Neuronal stem cell (in vitro differentiated cells): ENCODE results near the gene SMAD7.

Source experiments
- DNase-seq: peaks from one replicate; pipeline ENCODE4 v3.0.0-alpha.2; 2013; ENCODE audit warnings: low spot score
- H2AFZ ChIP-seq: one replicate; pipeline ENCODE4 v1.6.1; 2013; ENCODE audit warnings: mild to moderate bottlenecking, low read length, inconsistent platforms
- H2AK5ac ChIP-seq: 2 replicates; pipeline ENCODE4 v1.6.1; 2013; ENCODE audit warnings: low read depth, mild to moderate bottlenecking, inconsistent platforms, low read length, moderate library complexity, mixed read lengths
- H2BK120ac ChIP-seq: 2 replicates; pipeline ENCODE4 v1.6.1; 2013; ENCODE audit warnings: low read depth, mild to moderate bottlenecking, inconsistent platforms, low read length, moderate library complexity, mixed read lengths
- H2BK12ac ChIP-seq: one replicate; pipeline ENCODE4 v1.6.1; 2013; ENCODE audit warnings: low read length, inconsistent platforms
- H2BK15ac ChIP-seq: 2 replicates; pipeline ENCODE4 v1.6.1; 2013; ENCODE audit warnings: mild to moderate bottlenecking, low read length, inconsistent platforms, mixed read lengths
- H2BK5ac ChIP-seq: one replicate; pipeline ENCODE4 v1.6.1; 2013; ENCODE audit warnings: inconsistent platforms, mild to moderate bottlenecking, low read length, moderate library complexity
- H3K14ac ChIP-seq: one replicate; pipeline ENCODE4 v1.6.1; 2013; ENCODE audit warnings: low read length, inconsistent platforms
- H3K18ac ChIP-seq: 2 replicates; pipeline ENCODE4 v1.6.1; 2013; ENCODE audit warnings: low read length, inconsistent platforms
- H3K23ac ChIP-seq: 2 replicates; pipeline ENCODE4 v1.6.1; 2013; ENCODE audit warnings: low read depth, mild to moderate bottlenecking, mixed read lengths, low read length, inconsistent platforms; ENCODE audit not compliant: poor library complexity
- H3K27ac ChIP-seq: replicated peaks from 3 replicates; pipeline ENCODE4 v1.5.1; 2013; ENCODE audit warnings: low read length, inconsistent platforms
- H3K27me3 ChIP-seq, 3 experiments: 2 replicates each; pipeline ENCODE4 v1.6.1; 2013; ENCODE audit warnings: low read length in 3 of 3, mild to moderate bottlenecking in 2 of 3, inconsistent platforms in 1 of 3, low read depth in 1 of 3, mixed read lengths in 1 of 3, moderate library complexity in 1 of 3; ENCODE audit not compliant: control insufficient read depth in 3 of 3, insufficient read depth in 3 of 3
- H3K36me3 ChIP-seq, 2 donors: replicated peaks in 1 of 2; 2 replicates each; pipeline ENCODE4 v1.6.1; 2013; ENCODE audit warnings: low read length in 2 of 2; ENCODE audit not compliant: control insufficient read depth in 2 of 2, insufficient read depth in 2 of 2
- H3K4ac ChIP-seq: 2 replicates; pipeline ENCODE4 v1.6.1; 2013; ENCODE audit warnings: inconsistent platforms, mild to moderate bottlenecking, low read length, moderate library complexity
- H3K4me1 ChIP-seq, 2 donors: 1 replicate in 1 of 2; 2 replicates in 1 of 2; pipeline ENCODE4 v1.6.1; 2013; ENCODE audit warnings: low read length in 2 of 2, low read depth in 1 of 2; ENCODE audit not compliant: control insufficient read depth in 2 of 2, insufficient read depth in 1 of 2
- H3K4me2 ChIP-seq: one replicate; pipeline ENCODE4 v1.6.1; 2013; ENCODE audit warnings: mild to moderate bottlenecking, low read length, inconsistent platforms; ENCODE audit not compliant: insufficient read depth, poor library complexity, severe bottlenecking
- H3K4me3 ChIP-seq, 2 donors: 2 replicates each; pipeline ENCODE4 v1.5.1; 2013; ENCODE audit warnings: low read length in 2 of 2, mild to moderate bottlenecking in 2 of 2, inconsistent platforms in 1 of 2, moderate library complexity in 1 of 2
- H3K79me1 ChIP-seq: one replicate; pipeline ENCODE4 v1.6.1; 2013; ENCODE audit warnings: low read depth, mild to moderate bottlenecking, inconsistent platforms, low read length, moderate library complexity
- H3K9ac ChIP-seq: one replicate; pipeline ENCODE4 v1.6.1; 2013; ENCODE audit warnings: mild to moderate bottlenecking, low read depth, low read length, inconsistent platforms; ENCODE audit not compliant: poor library complexity
- H3K9me3 ChIP-seq, 2 donors: replicated peaks in 1 of 2; 2 replicates each; pipeline versions ENCODE3 to v1.6.1; 2013; ENCODE audit warnings: low read length in 2 of 2, mild to moderate bottlenecking in 2 of 2, inconsistent platforms in 1 of 2, low read depth in 1 of 2, mixed read lengths in 1 of 2, moderate library complexity in 1 of 2; ENCODE audit not compliant: control insufficient read depth in 2 of 2, insufficient read depth in 1 of 2
- H4K8ac ChIP-seq: one replicate; pipeline ENCODE4 v1.6.1; 2013; ENCODE audit warnings: low read depth, mild to moderate bottlenecking, inconsistent platforms, low read length, moderate library complexity
- H4K91ac ChIP-seq: one replicate; pipeline ENCODE4 v1.6.1; 2013; ENCODE audit warnings: low read length, low read depth, mild to moderate bottlenecking, inconsistent platforms; ENCODE audit not compliant: poor library complexity
- WGBS, 2 donors: extraction: QIAGEN DNeasy Blood & Tissue Kit; methylation state at CpG; one replicate each; pipeline ENCODE4 v1.1.7; 2013; ENCODE audit warnings: missing lambda C conversion rate in 2 of 2, mixed read lengths in 1 of 2; ENCODE audit not compliant: insufficient read length in 2 of 2, insufficient replicate concordance in 1 of 2; ENCODE audit errors: extremely low coverage in 2 of 2; 5-methylcytosine and 5-hydroxymethylcytosine counted together

The SMAD7 gene

GRCh38 chr18:48983793-48984437 lies 33.1 kb upstream of the SMAD7 start:
- Histone ChIP-seq H3K4me1 (peaks cover 10 to 14% of the 10 kb centered on the region in 2 donors), H2BK120ac (no peak overlapping the region), H3K9ac (no peak overlapping the region), H3K23ac (no peak overlapping the region), H2AFZ (no peak overlapping the region), H2AK5ac (no peak overlapping the region), H3K36me3 (no peaks in the 10 kb centered on the region), H3K18ac (no peak overlapping the region), H3K27me3 (peaks cover 0 to 9% (median 0%) of the 10 kb centered on the region in 3 experiments), H3K14ac (no peak overlapping the region), H2BK5ac (no peak overlapping the region), H3K79me1 (no peaks in the 10 kb centered on the region), H3K9me3 (no peaks in the 10 kb centered on the region), H3K27ac (no peak overlapping the region), H2BK12ac (no peak overlapping the region), H3K4me2 (no peak overlapping the region), H2BK15ac (no peak overlapping the region), H3K4me3 (no peak overlapping the region), H3K4ac (no peak overlapping the region), H4K8ac (no peak overlapping the region), H4K91ac (no peak overlapping the region)
- DNase-seq: no peak
- no CpG with 5 or more reads among the region's 8 CpGs for WGBS, 2 donors

- Histone ChIP-seq H3K9me3 (peaks cover 0 to 4% of the 10 kb centered on the region in 2 donors), H3K4me3 (no peak overlapping the region), H3K4me2 (no peak overlapping the region), H2BK120ac (no peak overlapping the region), H3K27me3 (peaks cover 0 to 22% (median 2%) of the 10 kb centered on the region in 3 experiments), H3K9ac (no peak overlapping the region), H4K8ac (no peak overlapping the region), H3K14ac (no peak overlapping the region), H2AK5ac (no peak overlapping the region), H3K4me1 (peaks cover 6 to 9% of the 10 kb centered on the region in 2 donors), H3K79me1 (no peaks in the 10 kb centered on the region), H2BK15ac (no peak overlapping the region), H3K27ac (no peak overlapping the region), H2BK5ac (no peak overlapping the region), H2AFZ (no peak overlapping the region), H4K91ac (no peak overlapping the region), H3K23ac (no peak overlapping the region), H3K18ac (no peak overlapping the region), H2BK12ac (no peak overlapping the region), H3K36me3 (no peaks in the 10 kb centered on the region), H3K4ac (no peak overlapping the region)
- DNase-seq: no peak
- no CpG with 5 or more reads among the region's 7 CpGs for WGBS, 2 donors
These were observed 31.5 kb upstream of the SMAD7 start for GRCh38 chr18:48982266-48982665.

- DNase-seq: no peak
- no CpG with 5 or more reads among the region's 11 CpGs for WGBS, 2 donors
- Histone ChIP-seq H3K4me1 (peaks cover 0 to 5% of the 10 kb centered on the region in 2 donors), H3K9ac (peak overlapping the region; percentile 21), H2BK120ac (no peak overlapping the region), H3K4me3 (no peak overlapping the region), H3K23ac (peak overlapping the region; percentile 73), H2AK5ac (peak overlapping the region; percentile 88), H3K14ac (peak overlapping the region; percentile 71), H2AFZ (no peak overlapping the region), H2BK5ac (no peak overlapping the region), H4K8ac (peak overlapping the region; percentile 92), H3K27ac (no peak overlapping the region), H2BK15ac (no peak overlapping the region), H4K91ac (no peak overlapping the region), H3K27me3 (peaks cover 3 to 35% (median 16%) of the 10 kb centered on the region in 3 experiments), H3K18ac (no peak overlapping the region), H3K4ac (peak overlapping the region; percentile 97), H3K9me3 (peaks cover 0 to 8% of the 10 kb centered on the region in 2 donors), H2BK12ac (peak overlapping the region; percentile 41), H3K79me1 (no peaks in the 10 kb centered on the region), H3K36me3 (no peaks in the 10 kb centered on the region), H3K4me2 (no peak overlapping the region)
These were observed 29.5 kb upstream of the SMAD7 start for GRCh38 chr18:48979944-48980890.

- H3K4me3 ChIP-seq: no peak overlapping the region
- no peaks in the 10 kb centered on the region for H3K79me1 ChIP-seq
- no CpG with 5 or more reads among the region's 9 CpGs for WGBS, 2 donors
- H2BK5ac ChIP-seq: no peak overlapping the region
- H2BK120ac ChIP-seq: no peak overlapping the region
- peaks cover 3 to 55% (median 35%) of the 10 kb centered on the region in 3 experiments for H3K27me3 ChIP-seq
- no peak overlapping the region for H2AFZ ChIP-seq
- no peaks in the 10 kb centered on the region for H3K36me3 ChIP-seq
- no peak overlapping the region for H3K27ac ChIP-seq
- no peak overlapping the region for H3K9ac ChIP-seq
- no peak overlapping the region for H3K4ac ChIP-seq
- H2AK5ac ChIP-seq: no peak overlapping the region
- H3K9me3 ChIP-seq: peaks cover 0 to 8% of the 10 kb centered on the region in 2 donors
- H3K23ac ChIP-seq: no peak overlapping the region
- H3K4me2 ChIP-seq: no peak overlapping the region
- H2BK12ac ChIP-seq: no peak overlapping the region
- no peak overlapping the region for H3K14ac ChIP-seq
- no peak for DNase-seq
- H4K91ac ChIP-seq: no peak overlapping the region
- no peak overlapping the region for H4K8ac ChIP-seq
- H3K4me1 ChIP-seq: peaks cover 6 to 13% of the 10 kb centered on the region in 2 donors
- H3K18ac ChIP-seq: peak overlapping the region; percentile 25
- no peak overlapping the region for H2BK15ac ChIP-seq
These were observed 27.1 kb upstream of the SMAD7 start for GRCh38 chr18:48977914-48978313.
